A549 (cell line): Measurements from ENCODE around the gene ZNF732. TPM values are rescaled to one million over a fixed set of nuclear protein-coding genes. Genes with fewer than 3 reads are reported as not detected.
"Not testable (repeated sequence)": the region's sequence is repeated elsewhere in the genome, so short reads cannot be mapped to it uniquely, and the experiment has no call there.

ENCODE experiments used
- ATAC-seq, 2 experiments: fragments of 200-7000 bp in 1 of 2; fragments of >200 bp in 1 of 2; cut with Nextera tagmentation in 1 of 2; cut with Tn5 transposase in 1 of 2; 3 replicates each; pipeline versions ENCODE4 v1.8.0 to v1.9.1; 2018 to 2020; ENCODE audit warnings: mild to moderate bottlenecking in 1 of 2, moderate library complexity in 1 of 2
- CTCF ChIA-PET: fragments of 300-600 bp; sonication (Branson Sonifier 250); formaldehyde crosslinking; extraction: SDS; loops from one replicate; lab custom pipeline; 2021; ENCODE audit warnings: antibody characterized with exemption, inconsistent platforms; lab: Yijun Ruan, JAX
- POLR2A ChIA-PET: fragments of 350-600 bp; formaldehyde crosslinking; extraction: SDS; loops from one replicate; lab custom pipeline; 2021; ENCODE audit warnings: antibody characterized with exemption, inconsistent platforms; lab: Yijun Ruan, JAX
- DNase-seq, 2 experiments: peaks; one replicate each; pipeline versions ENCODE4 v3.0.0 to v3.0.0-alpha.2; 2011 to 2016; ENCODE audit warnings: low read depth in 1 of 2, low spot score in 1 of 2
- FAIRE-seq: peaks from 2 replicates; lab custom pipeline; 2011; peaks lifted over from hg19 to GRCh38; lab: Jason Lieb, UNC
- H3K27ac ChIP-seq, 2 experiments: fragments of >200 bp; sonication (Bioruptor Twin); formaldehyde crosslinking; 3 replicates each; pipeline ENCODE4 v1.5.1; 2016 to 2017
- H3K4me1 ChIP-seq: fragments of >200 bp; sonication (Bioruptor Twin); formaldehyde crosslinking; 3 replicates; pipeline ENCODE4 v1.6.1; 2016
- H3K4me2 ChIP-seq: fragments of >200 bp; sonication (Bioruptor Twin); formaldehyde crosslinking; 3 replicates; pipeline ENCODE4 v1.6.1; 2016
- H3K4me3 ChIP-seq: fragments of >200 bp; sonication (Bioruptor Twin); formaldehyde crosslinking; 3 replicates; pipeline ENCODE4 v1.5.1; 2016
- H3K9me3 ChIP-seq: fragments of >200 bp; sonication (Bioruptor Twin); formaldehyde crosslinking; 3 replicates; pipeline ENCODE4 v1.6.1; 2016
- CBX2 ChIP-seq: fragments of 200-600 bp; sonication (generic); IDR thresholded peaks from 2 replicates; pipeline ENCODE4 v1.6.1; 2016; ENCODE audit warnings: low read depth, mild to moderate bottlenecking, borderline replicate concordance
- CEBPB ChIP-seq, 2 experiments: fragments of >200 bp in 1 of 2; sonication (Bioruptor Twin) in 1 of 2; formaldehyde crosslinking in 1 of 2; IDR thresholded peaks; 2 replicates each; pipeline ENCODE4 v1.6.1; 2012 to 2016
- CHD2 ChIP-seq: fragments of 150-350 bp; IDR thresholded peaks from 2 replicates; pipeline ENCODE4 v1.6.1; 2014; ENCODE audit warnings: low read length; ENCODE audit not compliant: partially characterized antibody
- CHD4 ChIP-seq: fragments of 200-600 bp; sonication (generic); IDR thresholded peaks from 2 replicates; pipeline ENCODE4 v1.6.1; 2016; ENCODE audit warnings: antibody characterized with exemption, mild to moderate bottlenecking, borderline replicate concordance
- CTCF ChIP-seq: fragments of >200 bp; sonication (Bioruptor Twin); formaldehyde crosslinking; IDR thresholded peaks from 3 replicates; pipeline ENCODE4 v1.5.1; 2016
- FOSB ChIP-seq: fragments of 250-450 bp; sonication (Bioruptor Pico); IDR thresholded peaks from 2 replicates; pipeline ENCODE4 v1.5.0; 2020; ENCODE audit warnings: mild to moderate bottlenecking, moderate library complexity
- FOXS1 ChIP-seq: fragments of 250-450 bp; sonication (Bioruptor Pico); IDR thresholded peaks from 2 replicates; pipeline ENCODE4 v1.5.0; 2020; ENCODE audit warnings: mild to moderate bottlenecking, moderate library complexity
- HMGXB4 ChIP-seq: fragments of 250-450 bp; sonication (Bioruptor Pico); IDR thresholded peaks from 2 replicates; pipeline ENCODE4 v1.5.0; 2021; ENCODE audit warnings: mild to moderate bottlenecking, moderate library complexity, borderline replicate concordance
- HOXB5 ChIP-seq: fragments of 250-450 bp; sonication (Bioruptor Pico); IDR thresholded peaks from 2 replicates; pipeline ENCODE4 v1.5.0; 2020; ENCODE audit warnings: mild to moderate bottlenecking, moderate library complexity
- JUNB ChIP-seq: fragments of >200 bp; sonication (Bioruptor Twin); formaldehyde crosslinking; IDR thresholded peaks from 2 replicates; pipeline ENCODE4 v1.6.1; 2016
- KDM5A ChIP-seq: fragments of 200-600 bp; sonication (generic); IDR thresholded peaks from 2 replicates; pipeline ENCODE4 v1.6.1; 2016; ENCODE audit warnings: antibody characterized with exemption, mild to moderate bottlenecking
- NFE2L2 ChIP-seq: fragments of 150-350 bp; conservative IDR thresholded peaks from 2 replicates; pipeline ENCODE4 v1.6.1; 2014; ENCODE audit warnings: low read length
- NPAS2 ChIP-seq: fragments of 250-450 bp; sonication (Bioruptor Pico); IDR thresholded peaks from 2 replicates; pipeline ENCODE4 v1.8.0; 2022; ENCODE audit warnings: mild to moderate bottlenecking, moderate library complexity, borderline replicate concordance
- POLR2AphosphoS2 ChIP-seq: conservative IDR thresholded peaks from 2 replicates; pipeline ENCODE4 v1.6.1; 2012; ENCODE audit warnings: low read length, improper control_type of control experiment, inconsistent platforms
- RARB ChIP-seq: fragments of 250-450 bp; sonication (Bioruptor Pico); IDR thresholded peaks from 2 replicates; pipeline ENCODE4 v1.8.0; 2021; ENCODE audit warnings: mild to moderate bottlenecking, moderate library complexity
- RCOR1 ChIP-seq: fragments of 150-350 bp; IDR thresholded peaks from 2 replicates; pipeline ENCODE4 v1.6.1; 2014; ENCODE audit warnings: antibody characterized with exemption, low read length, low read depth
- REST ChIP-seq: fragments of 200-600 bp; sonication (generic); IDR thresholded peaks from 2 replicates; pipeline ENCODE4 v1.6.1; 2016; ENCODE audit warnings: antibody characterized with exemption, mild to moderate bottlenecking, moderate library complexity
- TP53 ChIP-seq: fragments of 250-450 bp; sonication (Bioruptor Pico); IDR thresholded peaks from 2 replicates; pipeline ENCODE4 v1.5.0; 2021; ENCODE audit warnings: mild to moderate bottlenecking, moderate library complexity
- ZSCAN20 ChIP-seq: fragments of 250-450 bp; sonication (Bioruptor Pico); IDR thresholded peaks from 2 replicates; pipeline ENCODE4 v1.8.0; 2022; ENCODE audit warnings: mild to moderate bottlenecking, moderate library complexity
- WGBS: methylation state at CpG from one replicate; pipeline ENCODE4 v1.1.6; 2017; ENCODE audit errors: missing lambda C conversion rate; 5-methylcytosine and 5-hydroxymethylcytosine counted together
- polyA plus RNA-seq, 4 experiments: library from polyadenylated mRNA; depleted of rRNA in 3 of 4; stranded (reverse); fragments of >200 nt; fragmentation: RNase III in 1 of 4; extraction: RNeasy Plus Mini Kit Qiagen cat#74134 plus additional on column Dnase treatment in 1 of 4; gene quantifications; 2 replicates in 3 of 4; 3 replicates in 1 of 4; pipeline ENCODE4 v1.2.3, GENCODE V29; 2011 to 2017

ZNF732 gene
- polyA plus RNA-seq, 2 of the 4 experiments (the other 2 are of a cell fraction) = not detected

- ChIA-PET CTCF (no interaction called here), POLR2A (no interaction called here)
- Histone ChIP-seq H3K9me3 (no peaks in the 10 kb centered on the region; the same call in 2 of the 3 replicates), H3K4me2 (no peak overlapping the region), H3K4me3 (no peak overlapping the region), H3K27ac (no peak overlapping the region), H3K4me1 (no peaks in the 10 kb centered on the region)
- FAIRE-seq = no peak
- no peak for DNase-seq
- WGBS = 4% methylated on average over 1 of the region's 1 CpG
- ATAC-seq = no peak
- no peak for TF ChIP-seq HOXB5
- TF ChIP-seq KDM5A = no peak
- TF ChIP-seq CEBPB (IDR thresholded peaks at IDR 0.05) = no peak
- TF ChIP-seq JUNB = no peak
- TF ChIP-seq CTCF = no peak
- TF ChIP-seq CHD4 = no peak
- TF ChIP-seq ZSCAN20 (CRISPR knock-in tag) = no peak
- no peak for TF ChIP-seq RARB (CRISPR knock-in tag)
- TF ChIP-seq FOXS1 (CRISPR knock-in tag) = no peak
- TF ChIP-seq RCOR1 = no peak
These were observed 4.5 kb upstream of the ZNF732 start for GRCh38 chr4:309807-310206.

- TF ChIP-seq REST (no peak), TP53 (no peak), CHD2 (no peak), FOXS1 (CRISPR knock-in tag) (no peak), CBX2 (no peak), NFE2L2 (no peak), FOSB (CRISPR knock-in tag) (no peak), POLR2AphosphoS2 (no peak), NPAS2 (CRISPR knock-in tag) (no peak), HMGXB4 (CRISPR knock-in tag) (no peak)
- no peaks in the 10 kb centered on the region for H3K4me1 ChIP-seq
- ChIA-PET POLR2A (no interaction called here), CTCF (no interaction called here)
- H3K4me3 ChIP-seq = no peak overlapping the region
- no peaks in the 10 kb centered on the region; the same call in 2 of the 3 replicates for H3K9me3 ChIP-seq
- WGBS = 32% methylated on average over 3 of the region's 3 CpGs
- ATAC-seq (no peak), FAIRE-seq (no peak), DNase-seq (no peak)
- H3K27ac ChIP-seq = no peak overlapping the region
- no peak overlapping the region for H3K4me2 ChIP-seq
These were observed 1.3 kb upstream of the ZNF732 start for GRCh38 chr4:306551-306961.

GRCh38 chr4:304516-304915 lies 758 bp downstream of the ZNF732 start:
- POLR2A ChIA-PET, DNase-seq, H3K9me3 ChIP-seq, ATAC-seq, H3K4me2 ChIP-seq, FAIRE-seq, CTCF ChIA-PET, H3K4me3 ChIP-seq, H3K4me1 ChIP-seq, H3K27ac ChIP-seq: not testable (repeated sequence)
- 42% methylated on average over 6 of the region's 20 CpGs for WGBS
